GM18868 (cell line): ENCODE measurements around the gene HS3ST2.
"Not testable (repeated sequence)": the region's sequence is repeated elsewhere in the genome, so short reads cannot be mapped to it uniquely, and the experiment has no call there.

Experiments
- ATAC-seq: cut with Tn5 transposase; IDR thresholded peaks from one replicate; pipeline ENCODE4 v1.9.1; 2021; ENCODE audit warnings: mild to moderate bottlenecking, moderate library complexity; ENCODE audit not compliant: unreplicated experiment

The HS3ST2 gene

GRCh38 chr16:22871861-22872260, 57.9 kb downstream of the HS3ST2 start:
- ATAC-seq: no peak

- no peak for ATAC-seq
Measured at GRCh38 chr16:22874394-22874793, 60.4 kb downstream of the HS3ST2 start.

- ATAC-seq: no peak
Measured at GRCh38 chr16:22878955-22879354, 65.0 kb downstream of the HS3ST2 start.

GRCh38 chr16:22879466-22879865, 65.5 kb downstream of the HS3ST2 start:
- ATAC-seq: no peak

- no peak for ATAC-seq
Measured at GRCh38 chr16:22882981-22883380, 69.0 kb downstream of the HS3ST2 start.

- ATAC-seq: no peak
Measured at GRCh38 chr16:22885951-22886350, 72.0 kb downstream of the HS3ST2 start.

GRCh38 chr16:22886927-22887326, 73.0 kb downstream of the HS3ST2 start:
- ATAC-seq: no peak

- no peak for ATAC-seq
Measured at GRCh38 chr16:22887445-22887844, 73.5 kb downstream of the HS3ST2 start.

- ATAC-seq: no peak
Measured at GRCh38 chr16:22888791-22889190, 74.8 kb downstream of the HS3ST2 start.

- ATAC-seq: no peak
Measured at GRCh38 chr16:22890976-22891375, 77.0 kb downstream of the HS3ST2 start.

GRCh38 chr16:22897184-22897583, 83.2 kb downstream of the HS3ST2 start:
- ATAC-seq: no peak

- no peak for ATAC-seq
Measured at GRCh38 chr16:22898131-22898530, 84.2 kb downstream of the HS3ST2 start.

GRCh38 chr16:22898874-22899348, 84.9 kb downstream of the HS3ST2 start:
- no peak for ATAC-seq

GRCh38 chr16:22899567-22899966, 85.6 kb downstream of the HS3ST2 start:
- not testable (repeated sequence) for ATAC-seq

GRCh38 chr16:22900863-22901262, 86.9 kb downstream of the HS3ST2 start:
- no peak for ATAC-seq

- no peak for ATAC-seq
Measured at GRCh38 chr16:22901563-22901962, 87.6 kb downstream of the HS3ST2 start.

GRCh38 chr16:22903716-22904115, 89.8 kb downstream of the HS3ST2 start:
- no peak for ATAC-seq

- no peak for ATAC-seq
Measured at GRCh38 chr16:22912654-22913053, 98.7 kb downstream of the HS3ST2 start.

GRCh38 chr16:22915003-22915402, 101.0 kb downstream of the HS3ST2 start:
- ATAC-seq: no peak

GRCh38 chr16:22923491-22923890, 109.5 kb downstream of the HS3ST2 start:
- ATAC-seq: no peak

- no peak for ATAC-seq
Measured at GRCh38 chr16:22924492-22924891, 110.5 kb downstream of the HS3ST2 start.

GRCh38 chr16:22926105-22926751, 112.3 kb downstream of the HS3ST2 start:
- no peak for ATAC-seq

- ATAC-seq: no peak
Measured at GRCh38 chr16:22927306-22927705, 113.3 kb downstream of the HS3ST2 start.
